Endothelial cell (in vitro differentiated cells): Measurements from ENCODE around the gene CAD. TPM values are rescaled to one million over a fixed set of nuclear protein-coding genes. Genes with fewer than 3 reads are reported as not detected.

Experiments used
- DNase-seq: peaks from one replicate; pipeline ENCODE4 v3.0.0; 2021; ENCODE audit warnings: low spot score
- H3K27ac Mint-ChIP-seq: one replicate; pipeline ENCODE4 v1.8.0; 2021; ENCODE audit warnings: mixed read lengths, inconsistent platforms; ENCODE audit not compliant: unreplicated experiment
- H3K27me3 Mint-ChIP-seq: one replicate; pipeline ENCODE4 v1.8.0; 2021; ENCODE audit warnings: mild to moderate bottlenecking, moderate library complexity, mixed read lengths, inconsistent platforms; ENCODE audit not compliant: unreplicated experiment
- H3K36me3 Mint-ChIP-seq: one replicate; pipeline ENCODE4 v1.8.0; 2021; ENCODE audit warnings: mild to moderate bottlenecking, low read depth, mixed read lengths, inconsistent platforms; ENCODE audit not compliant: unreplicated experiment
- H3K4me1 Mint-ChIP-seq: one replicate; pipeline ENCODE4 v1.8.0; 2021; ENCODE audit warnings: mild to moderate bottlenecking, mixed read lengths, inconsistent platforms; ENCODE audit not compliant: unreplicated experiment
- H3K4me3 Mint-ChIP-seq: one replicate; pipeline ENCODE4 v1.8.0; 2021; ENCODE audit warnings: mild to moderate bottlenecking, mixed read lengths, inconsistent platforms; ENCODE audit not compliant: unreplicated experiment
- H3K9me3 Mint-ChIP-seq: one replicate; pipeline ENCODE4 v1.8.0; 2021; ENCODE audit warnings: mixed read lengths, inconsistent platforms; ENCODE audit not compliant: unreplicated experiment
- total RNA-seq: library from RNA; stranded (reverse); fragmentation: NEBNext Ultra II Directional; extraction: Animal tissue kit (Norgen Biotek cat#: 25700); gene quantifications from one replicate; pipeline ENCODE4 v1.2.1, GENCODE V29; 2021; ENCODE audit not compliant: unreplicated experiment
- TF ChIP-seq, protein P1 (sequence below): fragments of 200-600 bp; sonication (generic); IDR thresholded peaks from one replicate; pipeline ENCODE4 v1.5.0; 2021; ENCODE audit warnings: antibody characterized with exemption; ENCODE audit not compliant: unreplicated experiment

CAD gene
- total RNA-seq, 1 donor from 2014 or later, result 49.4 TPM

- TF ChIP-seq, protein P1, sequence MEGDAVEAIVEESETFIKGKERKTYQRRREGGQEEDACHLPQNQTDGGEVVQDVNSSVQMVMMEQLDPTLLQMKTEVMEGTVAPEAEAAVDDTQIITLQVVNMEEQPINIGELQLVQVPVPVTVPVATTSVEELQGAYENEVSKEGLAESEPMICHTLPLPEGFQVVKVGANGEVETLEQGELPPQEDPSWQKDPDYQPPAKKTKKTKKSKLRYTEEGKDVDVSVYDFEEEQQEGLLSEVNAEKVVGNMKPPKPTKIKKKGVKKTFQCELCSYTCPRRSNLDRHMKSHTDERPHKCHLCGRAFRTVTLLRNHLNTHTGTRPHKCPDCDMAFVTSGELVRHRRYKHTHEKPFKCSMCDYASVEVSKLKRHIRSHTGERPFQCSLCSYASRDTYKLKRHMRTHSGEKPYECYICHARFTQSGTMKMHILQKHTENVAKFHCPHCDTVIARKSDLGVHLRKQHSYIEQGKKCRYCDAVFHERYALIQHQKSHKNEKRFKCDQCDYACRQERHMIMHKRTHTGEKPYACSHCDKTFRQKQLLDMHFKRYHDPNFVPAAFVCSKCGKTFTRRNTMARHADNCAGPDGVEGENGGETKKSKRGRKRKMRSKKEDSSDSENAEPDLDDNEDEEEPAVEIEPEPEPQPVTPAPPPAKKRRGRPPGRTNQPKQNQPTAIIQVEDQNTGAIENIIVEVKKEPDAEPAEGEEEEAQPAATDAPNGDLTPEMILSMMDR, result no peak
These were observed 34.8 kb upstream of the CAD start for GRCh38 chr2:27182346-27182745.

GRCh38 chr2:27184115-27184514 is 33.1 kb upstream of the CAD start:
- H3K4me3 Mint-ChIP-seq, result no peak overlapping the region
- H3K27me3 Mint-ChIP-seq, result peaks cover 1% of the 10 kb centered on the region
- no peak overlapping the region for H3K27ac Mint-ChIP-seq
- DNase-seq, result no peak
- H3K4me1 Mint-ChIP-seq, result no peaks in the 10 kb centered on the region
- no peaks in the 10 kb centered on the region for H3K36me3 Mint-ChIP-seq
- H3K9me3 Mint-ChIP-seq, result no peaks in the 10 kb centered on the region
- TF ChIP-seq, protein P1, result no peak

More at GRCh38 chr2:27182346-27182745, 34.8 kb upstream of the CAD start:
- Mint-ChIP-seq H3K9me3 (no peaks in the 10 kb centered on the region), H3K27me3 (peaks cover 1% of the 10 kb centered on the region), H3K36me3 (no peaks in the 10 kb centered on the region), H3K4me1 (no peaks in the 10 kb centered on the region), H3K27ac (no peak overlapping the region), H3K4me3 (no peak overlapping the region)
- DNase-seq, result no peak

- H3K4me1 Mint-ChIP-seq, result no peaks in the 10 kb centered on the region
- no peaks in the 10 kb centered on the region for H3K36me3 Mint-ChIP-seq
- no peaks in the 10 kb centered on the region for H3K9me3 Mint-ChIP-seq
- no peak overlapping the region for H3K4me3 Mint-ChIP-seq
- H3K27me3 Mint-ChIP-seq, result no peaks in the 10 kb centered on the region
- no peak for DNase-seq
- TF ChIP-seq, protein P1, result no peak
- no peak overlapping the region for H3K27ac Mint-ChIP-seq
These were observed 31.7 kb upstream of the CAD start for GRCh38 chr2:27185331-27186026.

- no peaks in the 10 kb centered on the region for H3K4me1 Mint-ChIP-seq
- H3K27ac Mint-ChIP-seq, result no peak overlapping the region
- no peaks in the 10 kb centered on the region for H3K27me3 Mint-ChIP-seq
- no peak for DNase-seq
- no peaks in the 10 kb centered on the region for H3K36me3 Mint-ChIP-seq
- TF ChIP-seq, protein P1, result no peak
- H3K9me3 Mint-ChIP-seq, result no peaks in the 10 kb centered on the region
- no peak overlapping the region for H3K4me3 Mint-ChIP-seq
These were observed 30.4 kb upstream of the CAD start for GRCh38 chr2:27186613-27187345.

- Mint-ChIP-seq H3K9me3 (no peaks in the 10 kb centered on the region), H3K4me1 (peaks cover 3% of the 10 kb centered on the region), H3K27me3 (no peaks in the 10 kb centered on the region), H3K4me3 (no peak overlapping the region), H3K27ac (no peak overlapping the region), H3K36me3 (no peaks in the 10 kb centered on the region)
- DNase-seq, result no peak
- TF ChIP-seq, protein P1, result no peak
These were observed 27.2 kb upstream of the CAD start for GRCh38 chr2:27189989-27190388.
